ENCODE results near the gene KRT23. TPM values are rescaled to one million over a fixed set of nuclear protein-coding genes. Genes with fewer than 3 reads are reported as not detected.

The KRT23 gene
- total and polyA plus RNA-seq, 2 of the 13 experiments (the other 11 are each of a cell fraction or from before 2014, with no cell fraction given): 24.7 to 51.1 TPM

- TF ChIP-seq AHDC1 (CRISPR knock-in tag; IDR thresholded peaks at IDR 0.05; ENCODE audit: borderline replicate concordance) (no peak), SP5 (CRISPR knock-in tag; IDR thresholded peaks at IDR 0.05; ENCODE audit: borderline replicate concordance, low read depth) (no peak), KMT2A (CRISPR knock-in tag; IDR thresholded peaks at IDR 0.05) (no peak), ZNF747 (CRISPR knock-in tag; IDR thresholded peaks at IDR 0.05; ENCODE audit: borderline replicate concordance) (no peak), NFRKB (IDR thresholded peaks at IDR 0.05) (no peak), NAIF1 (CRISPR knock-in tag; IDR thresholded peaks at IDR 0.05; ENCODE audit: borderline replicate concordance) (no peak), TCF12 (IDR thresholded peaks at IDR 0.05) (no peak), TCF12 (CRISPR knock-in tag; IDR thresholded peaks at IDR 0.05) (no peak), CENPT (CRISPR knock-in tag; IDR thresholded peaks at IDR 0.05; ENCODE audit: low read depth) (no peak), MXD4 (CRISPR knock-in tag; IDR thresholded peaks at IDR 0.05) (no peak), ZNF501 (CRISPR knock-in tag; IDR thresholded peaks at IDR 0.05) (no peak), KLF15 (CRISPR knock-in tag; IDR thresholded peaks at IDR 0.05; ENCODE audit: borderline replicate concordance) (no peak), ZIK1 (CRISPR knock-in tag; IDR thresholded peaks at IDR 0.05; ENCODE audit: borderline replicate concordance, low read depth) (no peak), ZNF570 (CRISPR knock-in tag; IDR thresholded peaks at IDR 0.05; ENCODE audit: borderline replicate concordance) (no peak), ZNF20 (CRISPR knock-in tag; IDR thresholded peaks at IDR 0.05) (no peak), ZNF3 (CRISPR knock-in tag; IDR thresholded peaks at IDR 0.05) (no peak), PATZ1 (CRISPR knock-in tag; IDR thresholded peaks at IDR 0.05) (no peak), ZMAT3 (CRISPR knock-in tag; conservative IDR thresholded peaks at IDR 0.05) (no peak)
- TF ChIP-seq, protein P1, sequence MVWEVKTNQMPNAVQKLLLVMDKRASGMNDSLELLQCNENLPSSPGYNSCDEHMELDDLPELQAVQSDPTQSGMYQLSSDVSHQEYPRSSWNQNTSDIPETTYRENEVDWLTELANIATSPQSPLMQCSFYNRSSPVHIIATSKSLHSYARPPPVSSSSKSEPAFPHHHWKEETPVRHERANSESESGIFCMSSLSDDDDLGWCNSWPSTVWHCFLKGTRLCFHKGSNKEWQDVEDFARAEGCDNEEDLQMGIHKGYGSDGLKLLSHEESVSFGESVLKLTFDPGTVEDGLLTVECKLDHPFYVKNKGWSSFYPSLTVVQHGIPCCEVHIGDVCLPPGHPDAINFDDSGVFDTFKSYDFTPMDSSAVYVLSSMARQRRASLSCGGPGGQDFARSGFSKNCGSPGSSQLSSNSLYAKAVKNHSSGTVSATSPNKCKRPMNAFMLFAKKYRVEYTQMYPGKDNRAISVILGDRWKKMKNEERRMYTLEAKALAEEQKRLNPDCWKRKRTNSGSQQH (CRISPR knock-in tag; IDR thresholded peaks at IDR 0.05; ENCODE audit: low read depth): no peak
- TF ChIP-seq, protein P2, sequence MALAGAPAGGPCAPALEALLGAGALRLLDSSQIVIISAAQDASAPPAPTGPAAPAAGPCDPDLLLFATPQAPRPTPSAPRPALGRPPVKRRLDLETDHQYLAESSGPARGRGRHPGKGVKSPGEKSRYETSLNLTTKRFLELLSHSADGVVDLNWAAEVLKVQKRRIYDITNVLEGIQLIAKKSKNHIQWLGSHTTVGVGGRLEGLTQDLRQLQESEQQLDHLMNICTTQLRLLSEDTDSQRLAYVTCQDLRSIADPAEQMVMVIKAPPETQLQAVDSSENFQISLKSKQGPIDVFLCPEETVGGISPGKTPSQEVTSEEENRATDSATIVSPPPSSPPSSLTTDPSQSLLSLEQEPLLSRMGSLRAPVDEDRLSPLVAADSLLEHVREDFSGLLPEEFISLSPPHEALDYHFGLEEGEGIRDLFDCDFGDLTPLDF (CRISPR knock-in tag; IDR thresholded peaks at IDR 0.05): no peak
Measured at GRCh38 chr17:40903129-40903847, 34.2 kb downstream of the KRT23 start (continued).
